CD4-positive, alpha-beta T cell treated with Interferon gamma for 1 hour (primary cell): ENCODE results near the gene LCK.
A peak's percentile ranks its signal among the peaks of the same experiment; 100 is the strongest.

Experiments
- DNase-seq: peaks from one replicate; pipeline ENCODE4 v3.0.0-alpha.2; 2020

LCK gene

DNA sequence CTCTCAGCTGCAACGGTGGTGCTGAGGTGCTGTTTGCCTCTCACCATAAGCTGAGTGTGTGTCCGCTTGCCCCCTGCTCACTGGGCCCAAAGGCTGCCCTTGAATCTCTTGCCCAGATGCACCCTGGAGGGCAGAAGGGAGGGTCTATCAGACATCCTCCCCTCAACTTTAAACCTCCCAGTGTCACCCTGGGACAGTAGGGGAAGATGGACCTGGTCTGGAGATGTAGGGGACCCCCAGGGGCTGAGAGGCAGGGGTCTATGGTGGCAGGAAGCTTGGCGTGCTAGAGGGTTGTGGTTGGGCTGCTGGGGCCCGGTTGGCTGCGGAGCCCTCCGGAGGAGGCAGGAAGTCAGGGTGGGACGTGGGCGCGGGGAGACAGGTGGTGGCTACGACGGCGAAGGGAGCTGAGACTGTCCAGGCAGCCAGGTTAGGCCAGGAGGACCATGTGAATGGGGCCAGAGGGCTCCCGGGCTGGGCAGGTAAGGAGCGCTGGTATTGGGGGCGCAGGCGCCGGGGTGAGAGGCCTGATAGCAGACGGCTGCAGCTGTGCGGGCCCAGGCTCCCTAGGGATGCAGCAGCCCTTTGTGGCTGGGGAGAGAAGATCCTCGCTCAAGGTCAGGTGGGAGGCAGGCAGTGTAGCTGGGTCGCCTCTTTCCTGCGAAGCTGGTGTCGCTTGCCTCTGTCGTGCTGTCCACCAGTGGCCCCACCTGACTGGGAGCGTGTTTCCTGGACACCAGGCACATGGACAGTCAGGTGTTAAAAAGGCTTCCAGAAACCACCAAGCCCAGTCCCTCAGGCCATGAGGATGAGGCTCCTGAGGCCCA is at the start of gene LCK:
LCK (plus strand) TSS at position 373 of the 824 bp plus-strand sequence. CDS start 23,065 bp downstream, outside the sequence.
- peak; percentile 53 for DNase-seq

DNA sequence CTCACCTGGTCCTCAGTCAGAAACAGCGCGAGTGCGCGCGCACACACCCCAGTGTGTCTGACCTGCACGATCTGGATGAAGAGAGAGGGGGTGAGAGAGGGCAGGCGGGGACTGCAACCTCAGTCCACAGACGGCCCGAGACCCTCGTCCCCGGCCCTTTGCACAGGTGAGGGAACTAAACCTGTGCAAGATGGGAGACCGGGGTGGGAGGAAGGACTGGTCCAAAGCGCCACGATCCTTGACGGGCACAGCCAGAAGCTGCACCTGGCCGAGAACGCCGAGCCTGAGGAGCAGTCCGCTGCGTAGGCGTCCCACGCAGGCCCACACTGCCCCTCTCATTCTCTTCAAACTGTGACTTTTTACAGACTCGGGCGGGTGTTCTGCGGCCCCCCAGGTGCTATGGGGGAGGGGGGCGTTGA is 46.1 kb upstream of the LCK start:
- DNase-seq, result no peak

DNA sequence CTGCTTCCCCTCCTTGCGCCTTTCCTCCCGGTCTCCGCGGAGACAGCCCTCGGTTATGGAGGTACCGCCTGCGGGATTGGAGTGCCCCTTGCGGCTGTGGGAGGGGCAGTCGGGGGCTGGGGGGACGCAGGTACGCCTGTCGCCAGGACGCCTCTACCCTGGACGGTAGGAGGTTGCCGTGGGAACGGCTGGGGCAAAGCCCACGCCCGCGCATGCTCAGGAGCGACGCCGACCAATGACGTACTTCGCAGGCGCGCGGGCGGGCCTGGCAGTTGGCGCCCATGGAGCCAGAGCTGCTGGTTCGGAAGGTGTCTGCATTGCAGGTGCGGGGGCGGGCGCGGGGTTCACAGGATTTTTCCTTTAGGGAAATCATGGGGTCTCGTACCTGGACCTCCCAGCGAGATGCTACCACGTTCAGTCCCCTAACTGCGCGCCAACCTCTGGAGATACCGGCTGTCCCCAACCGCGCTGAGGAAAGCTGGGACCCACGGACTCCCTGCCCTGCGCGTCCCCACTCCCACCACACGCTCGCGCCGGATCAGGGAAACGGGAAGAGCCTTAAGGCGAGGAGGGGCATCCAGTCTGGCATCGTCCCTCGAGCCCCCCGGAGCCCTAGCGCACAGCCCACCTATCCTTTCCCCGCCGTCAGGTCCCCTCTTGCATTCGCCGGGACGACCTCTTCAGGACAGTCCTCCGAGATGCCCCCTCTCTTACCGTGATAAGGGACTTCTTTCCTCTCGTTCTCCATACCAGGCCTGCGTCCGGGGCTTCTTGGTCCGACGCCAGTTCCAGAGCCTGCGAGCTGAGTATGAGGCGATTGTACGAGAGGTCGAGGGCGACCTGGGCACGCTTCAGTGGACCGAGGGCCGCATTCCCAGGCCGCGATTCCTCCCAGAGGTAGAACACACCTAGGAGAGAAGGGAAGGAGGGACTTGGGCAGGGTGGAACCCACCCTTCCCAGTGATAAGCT is 45.4 kb upstream of the LCK start, which contains the start of gene IQCC:
IQCC (plus strand) TSS at position 271 of the 970 bp plus-strand sequence; CDS start at position 282, 11 bp downstream.
- peak; percentile 89 for DNase-seq

DNA sequence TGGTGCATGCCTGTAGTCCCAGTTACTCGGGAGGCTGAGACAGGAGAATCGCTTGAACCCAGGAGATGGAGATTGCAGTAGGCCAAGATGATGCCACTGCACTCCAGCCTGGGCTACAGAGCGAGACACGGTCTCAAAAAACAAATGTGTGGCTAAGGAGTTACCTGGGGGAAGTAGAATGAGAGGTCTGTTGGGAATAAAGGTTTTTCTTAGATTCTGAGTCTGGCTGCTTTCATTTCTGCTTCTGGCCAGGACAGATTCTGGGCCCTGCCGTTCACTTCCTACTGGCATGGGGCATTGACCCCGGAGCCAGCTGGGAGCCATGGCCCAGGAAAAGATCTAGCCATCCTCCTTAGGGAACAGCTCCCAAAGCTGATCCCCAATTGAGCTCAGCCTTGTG is 42.6 kb upstream of the LCK start:
- no peak for DNase-seq

DNA sequence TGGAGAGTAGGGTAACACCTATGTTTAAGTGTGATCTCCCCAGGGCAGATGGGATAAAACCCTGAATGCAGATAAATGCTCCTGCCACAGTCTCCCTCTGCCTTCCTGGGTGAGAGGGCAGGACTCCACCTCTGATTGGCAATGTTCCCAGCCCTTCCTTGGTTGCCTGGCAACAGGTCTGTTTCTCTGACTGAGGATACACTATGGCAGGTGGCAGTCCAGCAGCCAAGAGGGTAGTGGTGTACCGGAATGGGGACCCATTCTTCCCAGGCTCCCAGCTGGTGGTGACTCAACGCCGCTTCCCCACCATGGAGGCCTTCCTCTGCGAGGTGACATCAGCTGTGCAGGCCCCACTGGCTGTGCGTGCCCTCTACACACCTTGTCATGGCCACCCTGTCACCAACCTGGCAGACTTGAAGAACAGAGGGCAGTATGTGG is 42.2 kb upstream of the LCK start, which contains the start of gene DCDC2B:
DCDC2B (plus strand) TSS at position 199 of the 438 bp plus-strand sequence; CDS start at position 204, 5 bp downstream.
- no peak for DNase-seq

GRCh38 chr1:32215629-32216480 is 35.2 kb upstream of the LCK start:
- DNase-seq, result peak; percentile 50

DNA sequence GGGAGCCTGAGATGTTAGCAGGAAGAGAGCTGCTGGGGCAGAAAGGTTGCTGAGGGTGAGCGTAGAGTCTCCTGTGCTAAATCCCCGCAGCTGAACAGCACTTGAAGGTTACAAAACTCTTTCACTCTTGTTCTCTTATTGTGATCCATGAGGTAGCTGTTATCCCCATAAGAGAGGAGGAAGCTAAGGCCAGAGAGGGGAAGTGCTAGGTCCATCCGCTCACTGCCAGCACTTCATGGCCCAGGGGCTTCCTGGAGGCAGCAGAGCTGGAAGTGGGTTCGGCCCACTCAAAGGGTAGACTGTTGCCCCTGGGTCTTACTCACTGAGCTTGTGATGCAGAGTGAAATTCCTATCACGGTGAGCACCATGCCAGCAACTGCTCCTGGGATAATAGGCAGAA is 34.5 kb upstream of the LCK start:
- DNase-seq, result no peak

- no peak for DNase-seq
Observed at GRCh38 chr1:32219022-32219421, 32.0 kb upstream of the LCK start.

GRCh38 chr1:32220746-32221580 is 30.1 kb upstream of the LCK start:
- DNase-seq, result no peak

GRCh38 chr1:32221581-32221979 is 29.5 kb upstream of the LCK start:
- DNase-seq, result no peak

DNA sequence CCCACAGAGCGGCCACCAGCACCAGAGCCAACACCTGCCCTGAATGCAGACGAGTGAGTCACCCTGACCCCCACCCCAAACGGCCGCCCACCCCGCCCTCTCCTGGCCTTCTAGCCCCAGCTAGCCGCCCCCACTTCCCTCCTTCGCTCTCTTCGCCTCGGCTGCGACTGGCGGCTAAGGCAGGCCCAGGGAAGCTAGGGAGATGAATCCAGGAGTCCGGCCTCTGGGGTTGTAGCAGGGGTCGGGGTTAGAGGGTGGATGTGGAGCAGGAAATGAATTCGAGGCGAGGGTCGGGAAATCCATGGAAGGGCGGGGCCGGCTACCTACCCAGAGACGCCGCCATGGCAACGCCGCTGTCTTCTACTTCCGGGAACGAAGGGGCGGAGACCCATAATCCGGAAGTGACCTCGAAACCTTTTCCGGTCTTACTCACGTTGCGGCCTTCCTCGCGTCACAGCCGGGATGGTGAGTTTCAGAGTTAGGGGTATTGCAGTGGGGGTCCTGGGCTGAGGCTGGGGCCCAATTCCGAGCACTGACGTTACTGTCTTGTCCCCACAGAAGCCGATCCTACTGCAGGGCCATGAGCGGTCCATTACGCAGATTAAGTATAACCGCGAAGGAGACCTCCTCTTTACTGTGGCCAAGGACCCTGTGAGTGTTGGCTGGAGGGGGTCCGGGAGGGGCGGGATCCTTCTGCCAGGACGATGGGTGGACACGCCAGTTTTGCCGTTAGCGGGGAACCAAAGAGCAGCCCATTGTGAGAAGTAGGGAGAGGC is 28.9 kb upstream of the LCK start, which contains the start of the genes EIF3I and TMEM234:
EIF3I (plus strand) TSS at position 428 of the 776 bp plus-strand sequence; CDS start at position 463, 35 bp downstream.
TMEM234 (minus strand) TSS at position 374 of the 776 bp plus-strand sequence; CDS start at position 343, 31 bp downstream.
- DNase-seq, result peak; percentile 91

GRCh38 chr1:32223683-32224082 is 27.4 kb upstream of the LCK start:
- no peak for DNase-seq

DNA sequence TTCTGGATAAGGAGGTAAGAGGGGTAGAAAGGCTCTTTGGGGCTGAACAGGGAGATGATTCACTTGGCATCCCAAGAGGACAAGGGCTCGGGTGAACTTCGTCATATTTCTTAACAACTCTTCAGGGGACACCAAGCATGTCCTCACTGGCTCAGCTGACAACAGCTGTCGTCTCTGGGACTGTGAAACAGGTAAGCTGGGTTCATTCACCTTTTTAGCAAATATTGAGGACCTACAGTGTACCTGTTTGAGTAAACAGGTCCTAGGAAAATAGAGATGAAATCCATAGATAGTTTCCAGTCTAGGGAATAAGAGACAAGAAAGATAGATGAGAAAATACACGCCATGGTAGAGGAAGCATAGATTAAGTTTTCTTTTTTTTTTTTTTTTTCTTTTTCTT is 26.8 kb upstream of the LCK start:
- no peak for DNase-seq

DNA sequence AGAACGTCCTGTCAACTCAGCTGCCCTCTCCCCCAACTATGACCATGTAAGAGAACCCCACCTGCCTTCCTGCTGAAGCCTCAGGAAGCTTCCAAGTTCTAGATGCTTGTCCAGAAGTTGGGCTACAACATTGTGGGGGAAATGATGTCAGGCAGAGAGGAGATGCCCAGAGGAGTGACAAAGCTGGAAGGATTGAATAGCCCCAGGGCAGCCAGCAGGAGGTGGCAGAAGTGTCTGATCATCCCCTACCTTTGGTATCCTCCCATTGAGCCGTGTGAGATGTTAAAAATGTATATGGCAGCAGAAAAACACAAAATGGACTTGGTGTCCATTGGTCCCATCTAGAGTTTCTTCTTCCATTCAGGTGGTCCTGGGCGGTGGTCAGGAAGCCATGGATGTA is 22.3 kb upstream of the LCK start:
- no peak for DNase-seq

- DNase-seq, result no peak
Observed at GRCh38 chr1:32231843-32232432, 19.1 kb upstream of the LCK start.

DNA sequence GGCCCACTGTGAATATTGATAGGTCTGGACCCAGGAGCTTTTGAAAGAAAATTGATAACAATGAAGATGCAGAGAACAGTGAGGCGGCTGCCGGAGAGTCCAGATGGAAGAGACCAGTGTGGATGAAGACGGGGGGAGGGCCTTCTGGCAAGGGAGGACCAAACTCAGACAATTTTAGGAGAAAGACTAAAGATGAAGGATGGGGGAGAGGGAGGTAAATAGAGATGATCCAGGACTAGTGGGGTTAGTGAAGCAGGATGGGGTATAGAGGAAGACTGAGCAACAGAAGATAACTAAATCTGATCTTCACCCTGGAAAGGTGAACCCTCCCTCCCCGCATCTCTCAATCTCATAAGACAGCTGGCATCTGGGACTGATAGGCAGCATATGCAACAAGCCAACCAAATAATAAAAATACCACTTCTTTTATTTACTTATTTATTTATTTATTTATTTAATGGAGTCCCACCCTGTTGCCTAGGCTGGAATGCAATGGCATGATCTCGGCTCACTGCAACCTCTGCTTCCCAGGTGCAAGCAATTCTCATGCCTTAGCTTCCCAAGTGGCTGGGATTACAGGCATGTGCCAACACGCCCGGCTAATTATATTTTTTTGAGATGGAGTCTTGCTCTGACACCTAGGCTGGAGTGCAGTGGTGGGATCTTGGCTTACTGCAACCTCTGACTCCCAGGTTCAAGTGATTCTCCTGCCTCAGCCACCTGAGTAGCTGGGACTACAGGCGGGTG is 18.3 kb upstream of the LCK start:
- no peak for DNase-seq

- DNase-seq, result no peak
Observed at GRCh38 chr1:32234792-32235191, 16.3 kb upstream of the LCK start.

DNA sequence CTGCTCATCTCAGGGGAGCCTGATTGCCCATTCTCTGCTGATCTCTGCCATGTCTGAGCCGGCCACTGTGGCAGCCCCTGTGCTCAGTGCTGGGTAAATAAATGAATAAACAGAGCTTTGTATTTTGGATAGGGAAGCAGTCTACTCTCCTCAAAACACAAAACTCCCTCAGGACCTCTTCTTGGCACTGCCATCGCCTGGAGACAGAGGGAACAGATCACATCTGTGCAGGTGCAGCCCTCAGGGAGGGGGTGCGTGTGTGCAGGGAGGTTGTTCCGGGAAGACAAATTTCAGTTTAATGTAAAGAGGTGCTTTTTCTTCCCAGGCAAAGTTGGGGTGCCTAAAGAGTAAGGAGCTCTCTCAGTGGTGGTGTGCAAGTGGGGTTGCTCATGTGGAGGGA is 11.7 kb upstream of the LCK start:
- DNase-seq, result no peak

GRCh38 chr1:32239790-32240139 is 11.3 kb upstream of the LCK start:
- DNase-seq, result no peak
